ENCODE data around the gene ELL.

ELL gene

DNA sequence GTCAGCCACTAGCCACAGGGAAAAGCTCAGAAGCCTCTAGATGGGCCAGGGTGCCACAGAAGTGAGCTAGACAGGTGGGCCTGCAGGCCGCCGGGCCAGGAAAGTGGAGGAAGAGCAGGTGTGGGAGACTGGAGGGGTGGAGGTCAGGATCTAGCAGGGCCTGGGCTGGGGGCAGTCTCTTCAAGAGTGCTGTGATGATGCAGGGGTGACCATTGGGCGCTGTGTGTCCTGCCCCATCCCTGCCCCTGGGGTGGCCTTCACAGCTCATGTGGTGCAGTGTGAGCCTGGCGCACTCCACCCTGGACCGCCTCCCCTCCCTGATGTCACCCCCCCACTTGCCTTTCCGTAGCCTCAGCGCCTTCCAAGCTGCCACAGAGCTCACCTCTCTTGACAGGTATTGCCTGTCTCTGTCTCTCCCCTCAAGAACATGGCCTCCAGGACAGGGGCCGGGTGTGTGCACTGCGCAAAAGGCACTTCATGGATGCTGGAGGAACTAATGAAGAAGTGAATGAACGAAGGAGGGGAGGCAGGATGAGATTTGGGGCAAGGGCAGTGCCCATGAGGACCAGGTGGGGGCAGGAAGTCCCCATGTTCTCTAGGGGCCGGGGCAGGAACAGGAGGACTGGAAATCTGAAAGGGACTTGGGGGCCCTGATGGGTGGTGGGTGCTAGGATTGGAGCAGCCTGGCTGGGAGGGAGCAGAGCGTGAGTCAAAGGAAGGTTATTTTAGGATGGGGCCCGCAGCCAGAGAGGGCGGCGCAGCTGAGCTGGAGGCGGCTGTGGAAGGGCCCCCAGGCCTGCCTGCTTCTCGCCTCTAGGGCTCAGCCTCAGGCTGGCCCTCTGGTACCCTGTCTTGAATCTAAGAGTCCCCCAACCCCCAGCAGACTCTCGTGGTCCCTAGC lies 96.1 kb downstream of the ELL start:
- Mint-ChIP-seq H3K27ac (peak overlapping the region; percentile 74), H3K9me3 (no peaks in the 10 kb centered on the region), H3K27me3 (ENCODE audit: low read depth, poor library complexity) (no peaks in the 10 kb centered on the region), H3K4me1 (peaks cover 64% of the 10 kb centered on the region), H3K36me3 (ENCODE audit: low read depth) (no peaks in the 10 kb centered on the region), H3K4me3 (no peak overlapping the region)
- TF ChIP-seq, protein P1, sequence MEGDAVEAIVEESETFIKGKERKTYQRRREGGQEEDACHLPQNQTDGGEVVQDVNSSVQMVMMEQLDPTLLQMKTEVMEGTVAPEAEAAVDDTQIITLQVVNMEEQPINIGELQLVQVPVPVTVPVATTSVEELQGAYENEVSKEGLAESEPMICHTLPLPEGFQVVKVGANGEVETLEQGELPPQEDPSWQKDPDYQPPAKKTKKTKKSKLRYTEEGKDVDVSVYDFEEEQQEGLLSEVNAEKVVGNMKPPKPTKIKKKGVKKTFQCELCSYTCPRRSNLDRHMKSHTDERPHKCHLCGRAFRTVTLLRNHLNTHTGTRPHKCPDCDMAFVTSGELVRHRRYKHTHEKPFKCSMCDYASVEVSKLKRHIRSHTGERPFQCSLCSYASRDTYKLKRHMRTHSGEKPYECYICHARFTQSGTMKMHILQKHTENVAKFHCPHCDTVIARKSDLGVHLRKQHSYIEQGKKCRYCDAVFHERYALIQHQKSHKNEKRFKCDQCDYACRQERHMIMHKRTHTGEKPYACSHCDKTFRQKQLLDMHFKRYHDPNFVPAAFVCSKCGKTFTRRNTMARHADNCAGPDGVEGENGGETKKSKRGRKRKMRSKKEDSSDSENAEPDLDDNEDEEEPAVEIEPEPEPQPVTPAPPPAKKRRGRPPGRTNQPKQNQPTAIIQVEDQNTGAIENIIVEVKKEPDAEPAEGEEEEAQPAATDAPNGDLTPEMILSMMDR (IDR thresholded peaks at IDR 0.05): no peak
- no peak for DNase-seq

DNA sequence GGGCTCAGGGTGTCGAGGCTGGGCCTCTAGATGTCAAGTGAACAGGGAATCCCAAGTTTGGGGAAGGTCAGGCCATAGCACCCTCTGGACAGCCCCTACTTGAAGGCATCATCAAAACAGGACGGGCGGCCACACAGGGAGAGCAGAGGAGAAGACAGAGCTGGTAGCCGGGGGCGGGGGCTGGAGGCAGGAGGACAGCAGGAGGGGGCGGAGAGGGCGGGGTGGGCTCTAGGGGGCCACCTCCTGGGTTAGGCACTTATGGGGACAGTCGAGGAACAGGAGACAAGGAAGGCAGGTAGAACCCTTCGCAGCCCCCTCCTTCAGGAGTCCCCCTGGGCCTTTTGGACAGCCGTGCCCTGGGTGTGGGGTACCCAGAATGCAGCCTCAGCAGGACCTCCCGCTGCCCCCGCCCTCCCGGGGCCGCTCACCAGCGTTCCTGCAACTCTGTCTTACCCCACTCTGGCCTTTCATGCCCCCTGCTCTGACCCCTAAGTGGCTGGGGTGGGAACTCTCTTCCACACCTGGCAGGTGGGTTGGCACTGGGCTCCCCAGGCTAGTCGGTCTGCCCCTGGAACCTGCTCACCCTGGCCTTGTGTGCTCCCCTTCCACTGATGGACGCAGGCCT lies 96.9 kb downstream of the ELL start:
- no peak for DNase-seq
- Mint-ChIP-seq H3K36me3 (ENCODE audit: low read depth) (no peaks in the 10 kb centered on the region), H3K27me3 (ENCODE audit: low read depth, poor library complexity) (no peaks in the 10 kb centered on the region), H3K4me1 (peaks cover 63% of the 10 kb centered on the region), H3K27ac (no peak overlapping the region), H3K4me3 (no peak overlapping the region), H3K9me3 (no peaks in the 10 kb centered on the region)
- TF ChIP-seq, protein P1 (IDR thresholded peaks at IDR 0.05): no peak

DNA sequence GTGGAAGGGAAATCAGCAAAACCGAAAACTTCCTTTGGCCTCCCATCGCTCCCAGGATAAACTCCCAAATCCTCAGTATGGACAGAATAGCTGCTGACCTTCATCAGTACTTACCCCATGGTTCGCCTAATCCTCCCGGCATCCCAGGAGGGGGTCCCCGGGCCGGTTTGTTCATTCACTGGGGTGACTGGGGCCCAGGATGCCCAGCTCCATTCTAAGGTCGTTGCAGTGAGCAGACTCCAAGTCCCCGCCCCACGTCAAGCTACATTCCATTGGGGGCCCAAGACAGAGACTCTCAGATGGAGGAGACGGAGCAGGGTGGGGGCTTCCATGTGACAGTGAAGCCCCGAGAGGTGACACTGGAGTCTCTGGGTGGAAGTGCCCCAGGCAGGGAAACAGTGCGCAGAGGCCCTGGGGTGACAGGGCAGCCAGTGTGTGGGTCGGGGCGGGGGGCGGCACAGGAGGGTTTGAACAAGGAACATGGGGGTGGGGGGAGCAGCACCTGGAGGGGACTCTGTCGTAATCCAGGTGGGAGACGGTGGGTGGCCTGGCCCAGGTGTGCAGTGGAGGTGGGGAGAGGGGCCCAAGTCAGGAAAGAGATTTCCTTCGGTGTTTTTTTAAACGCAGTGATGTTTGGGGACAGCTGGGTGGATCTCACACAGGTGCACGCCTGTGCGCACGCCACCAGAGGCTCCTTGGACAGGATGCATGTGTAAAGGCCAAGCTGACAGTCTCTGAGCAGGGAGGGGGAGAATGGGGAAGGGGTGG lies 97.6 kb downstream of the ELL start:
- DNase-seq: no peak
- Mint-ChIP-seq H3K4me1 (peaks cover 60% of the 10 kb centered on the region), H3K4me3 (no peak overlapping the region), H3K36me3 (ENCODE audit: low read depth) (no peaks in the 10 kb centered on the region), H3K9me3 (no peaks in the 10 kb centered on the region), H3K27me3 (ENCODE audit: low read depth, poor library complexity) (no peaks in the 10 kb centered on the region), H3K27ac (no peak overlapping the region)
- TF ChIP-seq, protein P1 (IDR thresholded peaks at IDR 0.05): no peak

DNA sequence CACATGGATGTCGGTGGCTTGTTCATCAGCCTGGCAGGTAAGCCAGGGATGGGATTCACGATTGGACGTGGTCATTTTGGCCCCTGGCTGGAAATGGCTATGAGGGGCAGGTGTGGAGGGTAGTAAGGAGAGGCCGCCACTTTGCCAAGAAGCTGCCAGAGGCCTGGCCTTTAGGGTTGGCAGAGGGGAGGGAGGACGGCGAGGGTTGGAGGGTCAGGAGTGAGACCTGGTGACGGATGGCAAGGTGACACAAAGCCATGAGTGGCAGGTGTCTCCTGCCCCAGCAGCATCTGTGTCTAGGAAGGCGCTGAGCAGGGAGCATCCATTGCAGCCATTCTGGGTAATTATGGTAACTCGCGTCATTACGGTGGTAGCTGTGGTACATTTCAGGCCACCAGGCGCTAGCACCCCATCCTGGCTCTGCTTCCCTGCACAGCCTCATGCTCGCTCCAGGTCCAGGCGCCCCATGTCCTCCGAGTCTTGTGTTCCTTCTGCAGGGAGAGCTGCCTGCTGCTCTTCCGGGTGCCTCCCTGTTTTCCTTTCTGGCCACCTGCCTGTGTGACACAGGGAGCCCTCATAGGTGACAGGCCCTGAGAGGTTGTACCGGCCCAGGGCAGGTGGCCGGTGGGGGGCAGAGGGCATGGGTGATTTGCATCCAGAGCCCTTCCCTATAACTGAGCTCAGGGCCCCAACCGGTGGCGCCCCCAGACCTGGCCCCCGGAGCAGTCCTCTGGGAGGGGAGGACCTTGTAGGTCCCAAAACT lies 98.4 kb downstream of the ELL start:
- H3K4me1 Mint-ChIP-seq: peaks cover 66% of the 10 kb centered on the region
- peak overlapping the region; percentile 54 for H3K27ac Mint-ChIP-seq
- no peaks in the 10 kb centered on the region for H3K9me3 Mint-ChIP-seq
- no peaks in the 10 kb centered on the region for H3K27me3 Mint-ChIP-seq (ENCODE audit: low read depth, poor library complexity)
- TF ChIP-seq, protein P1 (IDR thresholded peaks at IDR 0.05): no peak
- no peaks in the 10 kb centered on the region for H3K36me3 Mint-ChIP-seq (ENCODE audit: low read depth)
- no peak overlapping the region for H3K4me3 Mint-ChIP-seq
- no peak for DNase-seq

DNA sequence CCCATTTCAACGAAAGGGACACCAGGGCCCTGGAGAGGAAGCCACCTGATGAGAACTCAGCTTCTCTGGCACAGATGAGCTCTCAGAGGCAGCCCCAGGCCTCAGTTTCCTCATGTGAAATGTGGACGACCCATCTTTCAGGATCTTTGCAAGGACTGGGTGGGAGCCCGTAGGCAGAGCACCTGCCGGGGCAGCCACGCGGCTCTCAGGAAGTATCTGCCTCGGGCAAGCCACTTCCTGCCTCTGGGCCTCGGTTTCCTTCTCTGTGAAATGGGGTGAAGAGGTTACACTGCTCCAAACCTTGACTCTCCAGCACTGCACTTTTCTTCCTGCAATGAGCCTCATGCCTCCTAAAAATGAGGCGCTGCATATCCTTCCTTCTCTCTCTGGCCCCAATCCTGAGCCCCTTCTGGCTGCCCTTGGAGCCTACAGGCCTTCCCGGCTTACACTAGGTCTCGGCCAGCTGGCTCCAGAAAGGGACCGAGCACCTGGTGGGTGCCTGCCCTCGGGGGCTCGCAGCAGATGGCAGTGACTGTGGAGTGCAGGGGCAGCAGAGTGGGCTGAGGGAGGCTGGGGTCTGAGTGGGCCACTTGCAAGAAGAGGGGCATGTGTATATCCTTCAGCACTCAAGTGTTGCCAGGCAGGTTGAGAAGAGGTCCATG lies 99.2 kb downstream of the ELL start:
- peak overlapping the region; percentile 52 for H3K4me3 Mint-ChIP-seq
- no peaks in the 10 kb centered on the region for H3K9me3 Mint-ChIP-seq
- no peak for DNase-seq

More for the DNA sequence above, 99.2 kb downstream of the ELL start:
- H3K27me3 Mint-ChIP-seq (ENCODE audit: low read depth, poor library complexity): peaks cover 2% of the 10 kb centered on the region
- TF ChIP-seq, protein P1 (IDR thresholded peaks at IDR 0.05): no peak
- no peaks in the 10 kb centered on the region for H3K36me3 Mint-ChIP-seq (ENCODE audit: low read depth)
- H3K4me1 Mint-ChIP-seq: peaks cover 68% of the 10 kb centered on the region
- peak overlapping the region; percentile 54 for H3K27ac Mint-ChIP-seq
